ENCODE measurements around the gene PHACTR1. TPM values are rescaled to one million over a fixed set of nuclear protein-coding genes. Genes with fewer than 3 reads are reported as not detected.
A peak's percentile ranks its signal among the peaks of the same experiment; 100 is the strongest.

The PHACTR1 gene
- total and polyA plus RNA-seq, 9 of the 15 experiments (the other 6 are each of a cell fraction or from before 2014, with no cell fraction given), result 11.5 to 32.6 (median 22.0) TPM

DNA sequence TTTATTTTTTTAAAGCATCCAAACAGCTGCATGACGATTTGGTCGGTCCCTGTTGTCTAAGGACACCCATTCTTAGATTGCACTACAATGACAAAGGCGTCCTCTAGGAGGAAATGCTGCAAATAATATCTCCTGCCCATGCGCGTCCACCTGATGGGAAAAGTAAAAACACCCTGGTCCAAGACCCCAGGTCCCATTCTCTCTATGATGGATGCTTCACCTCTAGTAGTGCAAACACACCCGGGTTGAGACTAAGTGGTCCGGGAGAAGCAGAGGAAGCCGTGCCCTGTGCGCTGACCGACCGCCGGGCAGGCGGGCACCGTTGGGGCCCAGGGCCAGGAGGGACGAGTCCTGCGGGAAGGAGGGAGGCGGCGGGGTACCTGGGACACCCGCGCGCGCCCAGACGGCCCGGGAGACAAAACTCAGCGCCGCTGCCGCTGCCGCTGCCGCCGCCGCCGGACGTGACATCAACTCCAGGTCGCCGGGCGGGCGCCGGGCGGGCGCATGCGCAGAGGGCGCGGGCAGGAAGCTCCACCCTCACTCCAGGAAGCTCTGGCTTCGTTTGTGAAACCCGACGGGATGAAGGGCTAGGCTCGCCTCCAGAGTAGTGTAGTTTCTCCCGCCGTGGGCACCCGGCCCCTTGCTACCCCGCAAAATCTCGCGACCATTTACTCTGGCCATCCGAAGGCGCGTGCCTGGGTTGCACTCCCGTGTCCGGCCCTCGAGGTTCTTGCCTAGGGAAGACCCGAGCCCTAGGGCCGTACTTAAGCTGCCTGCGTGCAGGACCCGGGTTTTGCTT, 611.7 kb downstream of the PHACTR1 start, which contains the start of gene TBC1D7 (continued):
- TF ChIP-seq, protein P1, sequence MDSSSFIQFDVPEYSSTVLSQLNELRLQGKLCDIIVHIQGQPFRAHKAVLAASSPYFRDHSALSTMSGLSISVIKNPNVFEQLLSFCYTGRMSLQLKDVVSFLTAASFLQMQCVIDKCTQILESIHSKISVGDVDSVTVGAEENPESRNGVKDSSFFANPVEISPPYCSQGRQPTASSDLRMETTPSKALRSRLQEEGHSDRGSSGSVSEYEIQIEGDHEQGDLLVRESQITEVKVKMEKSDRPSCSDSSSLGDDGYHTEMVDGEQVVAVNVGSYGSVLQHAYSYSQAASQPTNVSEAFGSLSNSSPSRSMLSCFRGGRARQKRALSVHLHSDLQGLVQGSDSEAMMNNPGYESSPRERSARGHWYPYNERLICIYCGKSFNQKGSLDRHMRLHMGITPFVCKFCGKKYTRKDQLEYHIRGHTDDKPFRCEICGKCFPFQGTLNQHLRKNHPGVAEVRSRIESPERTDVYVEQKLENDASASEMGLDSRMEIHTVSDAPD (CRISPR knock-in tag; IDR thresholded peaks at IDR 0.05), result no peak
- TF ChIP-seq CEBPB (tag; IDR thresholded peaks at IDR 0.05), result no peak
- TF ChIP-seq SAP30 (IDR thresholded peaks at IDR 0.05; ENCODE audit: borderline replicate concordance, insufficient read depth, low read depth, low read length, poor library complexity, severe bottlenecking), result no peak
- peak; percentile 65 for TF ChIP-seq CHD2 (IDR thresholded peaks at IDR 0.05; ENCODE audit: low read depth, low read length)
- 0 out of 2 replicates have a peak, but pooled peaks have one; percentile 45 for TF ChIP-seq LCOR (CRISPR knock-in tag; IDR thresholded peaks at IDR 0.05)
- no peak for TF ChIP-seq SMARCC2 (IDR thresholded peaks at IDR 0.05; ENCODE audit: low read depth)
- no peak for TF ChIP-seq ZNF316 (IDR thresholded peaks at IDR 0.05)
- TF ChIP-seq MBD2 (IDR thresholded peaks at IDR 0.05; ENCODE audit: borderline replicate concordance, low read depth), result no peak
- no peak for TF ChIP-seq SP2 (IDR thresholded peaks at IDR 0.05; ENCODE audit: extremely low read depth, low read depth, low read length, poor library complexity, severe bottlenecking)
- TF ChIP-seq FOXJ2 (tag; IDR thresholded peaks at IDR 0.05), result no peak
- TF ChIP-seq ZNF644 (tag; IDR thresholded peaks at IDR 0.05; ENCODE audit: low read depth), result no peak
- peak; percentile 50 for TF ChIP-seq U2AF1 (optimal IDR thresholded peaks at IDR 0.05; ENCODE audit: low read depth, low read length)
- no peak for TF ChIP-seq PTTG1 (tag; IDR thresholded peaks at IDR 0.05; ENCODE audit: low read depth)
- peak; percentile 95 for TF ChIP-seq CREM (IDR thresholded peaks at IDR 0.05; ENCODE audit: low read depth)
- no peak for TF ChIP-seq EGR1 (conservative IDR thresholded peaks at IDR 0.05)
- TF ChIP-seq, protein P2, sequence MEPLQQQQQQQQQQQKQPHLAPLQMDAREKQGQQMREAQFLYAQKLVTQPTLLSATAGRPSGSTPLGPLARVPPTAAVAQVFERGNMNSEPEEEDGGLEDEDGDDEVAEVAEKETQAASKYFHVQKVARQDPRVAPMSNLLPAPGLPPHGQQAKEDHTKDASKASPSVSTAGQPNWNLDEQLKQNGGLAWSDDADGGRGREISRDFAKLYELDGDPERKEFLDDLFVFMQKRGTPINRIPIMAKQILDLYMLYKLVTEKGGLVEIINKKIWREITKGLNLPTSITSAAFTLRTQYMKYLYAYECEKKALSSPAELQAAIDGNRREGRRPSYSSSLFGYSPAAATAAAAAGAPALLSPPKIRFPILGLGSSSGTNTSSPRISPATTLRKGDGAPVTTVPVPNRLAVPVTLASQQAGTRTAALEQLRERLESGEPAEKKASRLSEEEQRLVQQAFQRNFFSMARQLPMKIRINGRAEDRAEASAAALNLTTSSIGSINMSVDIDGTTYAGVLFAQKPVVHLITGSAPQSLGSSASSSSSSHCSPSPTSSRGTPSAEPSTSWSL (CRISPR knock-in tag; IDR thresholded peaks at IDR 0.05; ENCODE audit: borderline replicate concordance), result no peak
- TF ChIP-seq DNMT1 (IDR thresholded peaks at IDR 0.05), result no peak
- TF ChIP-seq, protein P3, sequence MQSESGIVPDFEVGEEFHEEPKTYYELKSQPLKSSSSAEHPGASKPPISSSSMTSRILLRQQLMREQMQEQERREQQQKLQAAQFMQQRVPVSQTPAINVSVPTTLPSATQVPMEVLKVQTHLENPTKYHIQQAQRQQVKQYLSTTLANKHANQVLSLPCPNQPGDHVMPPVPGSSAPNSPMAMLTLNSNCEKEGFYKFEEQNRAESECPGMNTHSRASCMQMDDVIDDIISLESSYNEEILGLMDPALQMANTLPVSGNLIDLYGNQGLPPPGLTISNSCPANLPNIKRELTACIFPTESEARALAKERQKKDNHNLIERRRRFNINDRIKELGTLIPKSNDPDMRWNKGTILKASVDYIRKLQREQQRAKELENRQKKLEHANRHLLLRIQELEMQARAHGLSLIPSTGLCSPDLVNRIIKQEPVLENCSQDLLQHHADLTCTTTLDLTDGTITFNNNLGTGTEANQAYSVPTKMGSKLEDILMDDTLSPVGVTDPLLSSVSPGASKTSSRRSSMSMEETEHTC (IDR thresholded peaks at IDR 0.05), result no peak
- TF ChIP-seq TARDBP (IDR thresholded peaks at IDR 0.05), result peak; percentile 45
- TF ChIP-seq STAG1 (CRISPR knock-in tag; IDR thresholded peaks at IDR 0.05; ENCODE audit: borderline replicate concordance), result no peak
- TF ChIP-seq KAT7 (CRISPR knock-in tag; IDR thresholded peaks at IDR 0.05; ENCODE audit: borderline replicate concordance), result peak; percentile 83; the same call in 1 of the 2 replicates
- TF ChIP-seq, protein P4, sequence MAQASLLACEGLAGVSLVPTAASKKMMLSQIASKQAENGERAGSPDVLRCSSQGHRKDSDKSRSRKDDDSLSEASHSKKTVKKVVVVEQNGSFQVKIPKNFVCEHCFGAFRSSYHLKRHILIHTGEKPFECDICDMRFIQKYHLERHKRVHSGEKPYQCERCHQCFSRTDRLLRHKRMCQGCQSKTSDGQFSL (CRISPR knock-in tag; IDR thresholded peaks at IDR 0.05), result no peak
- TF ChIP-seq, protein P4 (tag; IDR thresholded peaks at IDR 0.05), result no peak
